Eye (tissue), 1 donor: Measurements from ENCODE around the gene CDYL2.
"Not testable (repeated sequence)": the region's sequence is repeated elsewhere in the genome, so short reads cannot be mapped to it uniquely, and the experiment has no call there.

Source experiments
- DNase-seq: peaks from one replicate; pipeline ENCODE4 v3.0.0-alpha.2; 2015

CDYL2 gene

GRCh38 chr16:80742331-80742730 is 62.1 kb downstream of the CDYL2 start:
- DNase-seq: no peak

- no peak for DNase-seq
Observed at GRCh38 chr16:80741724-80742123, 62.7 kb downstream of the CDYL2 start.

DNA sequence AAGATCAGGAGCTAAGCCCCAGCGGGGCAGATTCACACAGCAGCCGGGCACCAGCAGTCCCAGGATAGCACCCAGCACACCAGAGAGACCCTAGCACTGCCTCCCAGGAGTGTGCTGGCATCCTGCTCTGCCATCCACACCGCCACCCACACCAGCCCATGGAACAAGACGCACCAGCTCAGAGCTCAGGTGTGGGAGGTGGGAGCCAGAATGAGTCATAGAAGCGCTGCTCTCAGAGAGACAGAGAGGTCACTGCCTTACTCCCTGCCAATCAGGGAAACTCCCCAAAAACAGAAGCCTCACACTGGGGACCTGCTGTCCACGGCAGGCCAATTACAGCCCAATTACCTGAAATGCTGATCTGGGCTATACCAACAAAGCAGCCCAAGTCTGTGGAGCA is 64.9 kb downstream of the CDYL2 start:
- DNase-seq: no peak

GRCh38 chr16:80738521-80738920 is 65.9 kb downstream of the CDYL2 start:
- no peak for DNase-seq

DNA sequence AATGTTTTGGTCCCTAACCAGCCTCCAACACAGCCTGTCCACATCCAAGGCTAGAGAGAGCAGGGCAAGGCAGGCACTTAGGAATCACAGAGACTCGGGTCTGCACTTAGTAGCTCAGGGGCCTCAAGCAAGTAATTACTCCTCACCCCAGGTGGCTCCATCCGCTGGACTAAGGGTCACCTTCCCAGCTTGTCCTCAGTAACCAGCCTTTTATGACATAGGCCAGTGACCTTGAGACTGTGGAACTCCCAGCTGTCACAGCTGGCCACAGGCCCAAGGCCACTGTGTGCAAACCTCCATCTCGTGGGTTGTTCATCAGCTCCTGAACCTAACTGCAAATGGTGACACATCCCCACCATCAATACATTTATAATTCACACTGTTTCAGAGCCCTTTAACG is 68.6 kb downstream of the CDYL2 start:
- DNase-seq: no peak

- no peak for DNase-seq
Observed at GRCh38 chr16:80733407-80733806, 71.0 kb downstream of the CDYL2 start.

DNA sequence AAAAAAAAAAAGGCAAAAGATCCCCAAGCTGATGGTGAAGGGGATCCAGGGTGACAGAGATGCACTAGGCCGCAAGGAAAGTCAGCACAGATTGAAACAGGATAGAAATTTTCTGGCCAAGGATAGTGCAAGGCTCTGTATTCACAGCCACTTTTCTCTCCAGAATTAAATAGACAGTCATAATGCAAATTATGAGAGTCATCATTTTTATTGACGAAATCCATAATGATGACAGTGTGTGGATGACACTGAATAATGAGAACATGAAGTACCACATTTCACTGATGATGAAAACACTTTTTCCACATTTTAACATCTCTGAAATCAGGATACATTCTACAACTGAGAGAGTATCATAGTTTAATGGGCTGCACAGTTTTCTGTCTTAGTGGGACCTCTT is 72.5 kb downstream of the CDYL2 start:
- no peak for DNase-seq

GRCh38 chr16:80727066-80727763 is 77.2 kb downstream of the CDYL2 start:
- not testable (repeated sequence) for DNase-seq

DNA sequence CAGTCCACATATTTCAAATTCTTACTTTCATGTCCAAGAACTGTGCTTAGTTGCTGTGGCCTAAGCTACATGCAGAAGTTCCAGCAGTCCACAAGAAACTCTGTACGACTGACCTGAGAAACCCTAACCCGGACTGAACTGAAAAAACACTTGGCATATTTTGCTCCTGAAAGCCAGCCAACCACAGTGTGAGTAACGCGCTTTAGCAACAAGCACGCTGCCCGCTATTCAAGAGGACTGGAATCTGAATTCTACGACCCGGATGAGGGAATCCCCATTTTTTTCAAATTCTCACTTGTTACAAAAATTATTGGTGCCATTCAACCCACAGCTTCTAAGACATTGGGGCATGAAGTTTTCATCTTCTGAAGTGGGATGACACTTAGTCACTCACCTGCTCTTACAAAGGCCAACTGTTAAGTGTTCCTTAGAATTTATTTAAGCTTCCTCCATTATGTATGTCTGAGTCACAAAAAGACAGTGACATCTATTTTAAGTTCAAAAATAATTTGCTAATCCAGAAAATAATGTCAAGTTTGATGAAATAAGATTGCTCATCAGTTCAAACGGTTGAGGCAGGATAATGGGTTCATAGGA is 78.7 kb downstream of the CDYL2 start:
- DNase-seq: no peak

DNA sequence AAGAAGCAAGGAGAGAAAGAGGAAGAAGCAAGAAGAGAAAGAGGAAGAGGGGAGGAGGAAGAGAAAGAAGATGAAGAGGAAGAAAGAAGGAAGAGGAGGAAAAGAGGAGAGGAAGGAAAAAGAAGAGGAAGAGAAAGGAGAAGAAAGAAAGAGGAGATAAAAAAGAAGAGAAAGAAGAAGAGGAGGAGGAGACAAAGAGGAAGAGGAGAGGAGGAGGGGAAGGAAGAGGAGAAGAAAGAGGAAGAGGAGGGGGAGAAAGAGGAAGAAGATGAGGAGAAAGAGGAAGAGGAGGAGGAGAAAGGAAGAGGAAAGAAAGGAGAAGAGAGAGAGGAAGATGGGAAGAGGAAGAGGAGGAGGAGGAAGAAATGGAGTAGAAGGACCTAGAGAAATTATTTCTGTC is 80.4 kb downstream of the CDYL2 start:
- DNase-seq: no peak

GRCh38 chr16:80723091-80723490 is 81.3 kb downstream of the CDYL2 start:
- no peak for DNase-seq

DNA sequence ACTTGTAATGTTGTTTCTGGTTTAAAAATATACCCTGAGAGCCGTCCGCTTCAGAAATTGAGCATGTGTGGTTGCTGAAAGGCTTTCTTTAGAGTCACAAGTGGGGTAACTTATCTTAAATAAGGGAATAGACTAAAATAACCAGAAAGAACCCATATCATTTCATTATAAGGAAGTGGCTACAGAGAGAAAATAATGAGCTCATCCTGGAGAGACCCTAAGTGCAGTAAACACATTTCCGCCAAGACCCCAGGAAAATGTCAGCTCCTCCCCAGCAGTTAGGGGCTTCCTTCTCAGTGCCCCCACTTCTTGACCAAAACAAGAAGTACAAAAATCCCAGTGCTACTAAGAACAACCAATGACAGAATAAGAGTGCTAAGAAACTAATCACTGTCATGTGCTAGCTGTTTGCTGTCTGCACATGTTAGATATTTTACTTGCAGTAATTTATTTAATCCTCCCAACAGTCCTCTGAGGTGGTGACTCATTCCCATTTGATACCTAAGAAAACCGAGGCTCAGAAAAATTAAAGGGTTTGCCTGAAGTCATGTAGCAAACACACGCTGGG is 83.5 kb downstream of the CDYL2 start:
- no peak for DNase-seq

DNA sequence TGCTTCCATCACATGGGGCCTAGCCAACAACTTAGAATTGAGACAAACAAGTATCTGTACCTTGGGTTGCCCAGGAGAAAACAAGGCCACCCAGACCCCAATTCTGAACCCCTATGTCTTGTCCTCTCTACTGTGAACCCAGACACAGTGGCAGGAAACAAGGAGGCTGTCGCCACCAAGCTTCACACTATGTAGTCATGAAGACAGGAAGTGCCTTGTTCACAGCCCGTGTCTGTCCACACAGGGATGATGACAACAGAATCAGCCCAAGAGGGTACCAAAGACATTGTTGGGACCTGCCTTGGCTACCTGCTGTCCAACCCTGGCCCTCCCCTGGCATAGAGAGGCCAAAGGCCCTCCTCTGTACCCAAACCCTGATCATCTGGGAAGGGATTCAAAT is 84.8 kb downstream of the CDYL2 start:
- no peak for DNase-seq

DNA sequence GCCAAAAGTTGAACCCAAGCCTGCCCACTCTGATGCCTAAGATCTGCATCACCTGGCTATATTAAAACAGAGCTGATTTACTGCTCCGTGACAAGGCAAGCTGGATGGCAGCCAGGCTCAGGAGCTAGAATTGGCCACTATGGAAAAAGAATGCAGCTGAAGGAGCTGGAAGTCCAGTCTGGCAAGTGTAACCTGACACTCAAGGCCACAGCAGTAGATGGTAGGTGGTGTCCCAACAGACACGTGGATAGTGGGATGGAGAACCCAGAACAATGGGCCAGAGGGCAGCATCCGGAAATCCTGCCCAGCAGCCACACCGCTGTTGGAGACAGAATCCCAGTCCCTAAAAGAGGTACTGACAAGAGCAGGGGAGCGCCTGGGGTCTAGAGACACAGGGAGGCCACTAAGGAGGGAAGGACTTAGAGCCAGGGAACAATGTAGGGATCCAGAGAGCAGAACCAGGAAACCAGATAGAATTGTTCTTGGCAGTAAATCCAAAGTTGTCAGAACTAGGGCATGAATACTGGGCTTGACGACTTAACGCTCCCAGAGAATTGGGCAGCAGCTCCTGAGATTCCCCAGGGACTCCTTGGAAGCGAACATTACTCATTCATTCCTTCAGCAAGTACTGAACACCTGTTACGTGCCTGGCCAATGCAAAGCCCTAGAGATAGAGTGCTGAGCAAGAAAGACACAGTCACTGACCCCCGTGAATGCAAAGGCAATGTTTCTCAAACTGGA is 85.7 kb downstream of the CDYL2 start:
- no peak for DNase-seq

DNA sequence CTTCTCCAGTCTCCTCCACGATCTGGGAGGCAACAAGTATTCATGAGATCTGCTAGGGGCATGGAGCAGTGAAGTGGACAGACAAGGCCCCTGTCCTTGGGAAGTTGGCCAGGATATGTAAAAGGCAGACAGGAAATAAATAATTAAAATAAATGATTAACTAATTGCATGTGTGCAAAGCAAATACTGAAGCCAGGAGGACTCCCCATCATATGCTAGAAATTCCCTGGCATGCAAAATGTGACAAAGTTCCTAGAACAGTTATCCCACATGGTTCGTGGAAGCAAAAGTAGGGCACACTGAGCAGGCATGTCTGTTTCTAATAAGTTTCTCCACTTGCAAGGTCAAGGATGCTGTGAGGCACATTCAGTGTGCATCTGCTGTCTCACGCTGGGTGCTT is 86.8 kb downstream of the CDYL2 start:
- DNase-seq: peak; percentile 8

- no peak for DNase-seq
Observed at GRCh38 chr16:80716564-80717139, 87.7 kb downstream of the CDYL2 start.

- DNase-seq: no peak
Observed at GRCh38 chr16:80711406-80711805, 93.0 kb downstream of the CDYL2 start.

GRCh38 chr16:80710918-80711317 is 93.5 kb downstream of the CDYL2 start:
- DNase-seq: no peak

DNA sequence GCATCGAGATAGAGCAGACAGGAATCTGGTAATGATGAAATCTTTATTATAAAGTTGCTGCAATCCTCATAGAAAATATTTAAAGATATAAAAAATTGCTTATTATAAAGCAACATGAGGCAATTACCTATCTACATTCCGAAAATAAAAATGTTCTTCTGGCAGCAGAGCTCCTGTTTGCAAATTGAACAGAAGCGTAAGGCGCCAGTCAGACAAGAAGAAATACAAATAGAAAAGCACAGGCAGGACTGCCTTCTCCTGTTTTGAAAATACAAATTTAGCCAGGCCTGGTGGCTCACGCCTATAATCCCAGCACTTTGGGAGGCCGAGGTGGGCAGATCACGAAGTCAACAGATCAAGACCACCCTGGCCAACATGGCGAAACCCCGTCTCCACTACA is 95.6 kb downstream of the CDYL2 start:
- DNase-seq: no peak

GRCh38 chr16:80707686-80708085 is 96.7 kb downstream of the CDYL2 start:
- DNase-seq: no peak

GRCh38 chr16:80705596-80705995 is 98.8 kb downstream of the CDYL2 start:
- no peak for DNase-seq

DNA sequence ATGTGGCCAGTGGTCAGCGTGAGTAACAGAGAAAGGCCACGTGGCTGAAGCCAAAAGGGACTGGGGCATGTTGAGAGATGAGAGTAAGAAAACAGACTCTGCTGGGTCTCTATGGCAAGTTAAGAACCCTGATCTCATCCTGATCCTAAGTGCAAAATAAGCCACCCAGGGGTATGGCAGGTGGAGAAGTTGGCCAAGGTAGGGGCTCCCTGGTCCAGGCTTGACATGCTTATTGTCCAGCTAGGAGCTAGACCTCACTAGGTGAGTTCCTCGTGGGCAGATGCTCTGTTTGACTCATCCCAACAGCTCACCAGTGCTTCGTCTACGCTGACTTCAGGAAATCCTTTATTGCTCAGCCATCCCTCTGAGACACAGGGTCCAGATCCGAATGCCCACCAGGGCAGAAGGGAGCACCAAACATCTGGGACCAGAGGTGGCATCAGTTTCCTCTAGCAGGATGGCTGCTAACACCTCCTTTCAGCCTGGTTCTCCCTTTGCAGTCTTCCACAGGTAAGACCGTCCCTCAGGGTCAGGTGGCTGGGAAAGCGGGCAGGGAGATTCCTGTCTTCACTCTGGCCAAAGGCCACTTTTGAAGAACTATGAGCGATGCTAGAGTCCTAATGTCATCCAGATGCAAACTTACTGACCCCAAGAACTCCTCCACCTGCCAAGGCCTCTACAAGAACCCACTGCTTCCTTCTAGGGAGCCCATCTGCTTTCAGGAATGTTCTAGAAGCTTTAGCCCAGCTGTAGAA is 99.5 kb downstream of the CDYL2 start:
- no peak for DNase-seq
